ENCODE data around the gene OPA3.

- TF ChIP-seq CTCF (IDR thresholded peaks at IDR 0.05) (no peak), POLR2AphosphoS5 (IDR thresholded peaks at IDR 0.05) (no peak), POLR2A (IDR thresholded peaks at IDR 0.05) (no peak), EP300 (IDR thresholded peaks at IDR 0.05) (no peak)
These were observed 48.0 kb upstream of the OPA3 start for GRCh38 chr19:45632468-45633196.
